ENCODE data around the gene SINHCAF.
"Not testable (repeated sequence)": the region's sequence is repeated elsewhere in the genome, so short reads cannot be mapped to it uniquely, and the experiment has no call there.

SINHCAF gene

DNA sequence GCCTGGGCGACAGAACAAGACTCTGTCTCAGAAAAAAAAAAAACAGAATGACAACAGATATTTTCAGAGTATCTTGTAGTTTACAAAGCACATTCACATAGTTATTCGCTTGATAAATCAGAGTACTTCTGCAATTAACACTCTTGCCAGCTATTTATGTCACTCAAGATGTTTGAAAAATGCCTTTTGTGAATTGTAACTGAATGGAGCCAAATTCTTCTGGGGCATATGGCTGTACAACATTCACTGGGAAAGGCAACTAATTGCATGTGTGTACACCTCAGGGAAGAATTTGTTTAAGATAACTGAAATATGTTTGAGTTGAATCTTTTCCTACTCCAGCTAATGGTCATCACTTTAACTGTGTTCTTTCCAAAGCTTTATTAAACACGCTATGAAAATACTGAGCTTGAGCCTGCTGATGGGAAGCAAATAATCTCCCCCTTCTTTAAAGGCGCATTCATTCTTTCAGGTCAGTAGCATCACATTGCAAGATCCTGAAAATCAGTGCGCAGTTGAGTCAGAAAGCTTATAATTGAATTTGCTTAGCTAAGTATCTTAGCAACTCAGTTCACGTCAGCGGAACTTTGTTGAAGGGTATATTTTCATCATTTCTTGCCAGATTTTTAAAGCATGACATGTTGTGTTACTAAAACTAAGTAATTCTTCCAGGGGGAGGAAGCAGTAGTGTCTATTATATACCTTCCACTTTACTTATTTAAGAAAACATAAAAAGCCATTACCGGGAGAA is 66.6 kb downstream of the SINHCAF start:
- H3K4me3 ChIP-seq: no peak overlapping the region
- H3K27ac ChIP-seq: no peak overlapping the region
- no peaks in the 10 kb centered on the region for H3K36me3 ChIP-seq
- DNase-seq: no peak
- intact Hi-C loops (cut with DNase I; ENCODE audit: low total_unique reads): no loop called here
- TF ChIP-seq, protein P1, sequence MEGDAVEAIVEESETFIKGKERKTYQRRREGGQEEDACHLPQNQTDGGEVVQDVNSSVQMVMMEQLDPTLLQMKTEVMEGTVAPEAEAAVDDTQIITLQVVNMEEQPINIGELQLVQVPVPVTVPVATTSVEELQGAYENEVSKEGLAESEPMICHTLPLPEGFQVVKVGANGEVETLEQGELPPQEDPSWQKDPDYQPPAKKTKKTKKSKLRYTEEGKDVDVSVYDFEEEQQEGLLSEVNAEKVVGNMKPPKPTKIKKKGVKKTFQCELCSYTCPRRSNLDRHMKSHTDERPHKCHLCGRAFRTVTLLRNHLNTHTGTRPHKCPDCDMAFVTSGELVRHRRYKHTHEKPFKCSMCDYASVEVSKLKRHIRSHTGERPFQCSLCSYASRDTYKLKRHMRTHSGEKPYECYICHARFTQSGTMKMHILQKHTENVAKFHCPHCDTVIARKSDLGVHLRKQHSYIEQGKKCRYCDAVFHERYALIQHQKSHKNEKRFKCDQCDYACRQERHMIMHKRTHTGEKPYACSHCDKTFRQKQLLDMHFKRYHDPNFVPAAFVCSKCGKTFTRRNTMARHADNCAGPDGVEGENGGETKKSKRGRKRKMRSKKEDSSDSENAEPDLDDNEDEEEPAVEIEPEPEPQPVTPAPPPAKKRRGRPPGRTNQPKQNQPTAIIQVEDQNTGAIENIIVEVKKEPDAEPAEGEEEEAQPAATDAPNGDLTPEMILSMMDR (IDR thresholded peaks at IDR 0.05): no peak
- no peaks in the 10 kb centered on the region for H3K9me3 ChIP-seq
- no peaks in the 10 kb centered on the region for H3K27me3 ChIP-seq
- no peaks in the 10 kb centered on the region for H3K4me1 ChIP-seq

DNA sequence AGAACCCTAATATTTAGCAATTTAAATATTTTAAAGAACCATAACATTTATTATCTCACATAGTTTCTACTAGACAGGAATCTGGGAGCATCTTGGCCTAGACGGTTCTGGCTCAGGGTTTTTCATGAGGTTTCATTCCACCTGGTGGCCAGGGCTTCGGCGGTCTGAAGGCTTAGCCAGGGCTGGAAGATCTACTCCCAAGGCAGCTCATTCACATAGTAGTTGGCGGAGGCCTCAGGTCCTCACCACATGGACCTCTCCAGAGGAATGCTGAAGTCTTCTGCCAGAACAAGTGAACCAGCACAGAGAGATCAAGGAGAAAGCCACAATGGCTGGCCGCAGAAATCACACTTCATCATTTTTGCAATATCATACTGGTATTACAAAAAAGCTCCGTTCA is 68.2 kb downstream of the SINHCAF start:
- DNase-seq: no peak
- Histone ChIP-seq H3K4me1 (no peaks in the 10 kb centered on the region), H3K36me3 (no peaks in the 10 kb centered on the region), H3K9me3 (no peaks in the 10 kb centered on the region), H3K27me3 (no peaks in the 10 kb centered on the region), H3K27ac (no peak overlapping the region), H3K4me3 (no peak overlapping the region)
- intact Hi-C loops (cut with DNase I; ENCODE audit: low total_unique reads): no loop called here
- TF ChIP-seq, protein P1 (IDR thresholded peaks at IDR 0.05): no peak

DNA sequence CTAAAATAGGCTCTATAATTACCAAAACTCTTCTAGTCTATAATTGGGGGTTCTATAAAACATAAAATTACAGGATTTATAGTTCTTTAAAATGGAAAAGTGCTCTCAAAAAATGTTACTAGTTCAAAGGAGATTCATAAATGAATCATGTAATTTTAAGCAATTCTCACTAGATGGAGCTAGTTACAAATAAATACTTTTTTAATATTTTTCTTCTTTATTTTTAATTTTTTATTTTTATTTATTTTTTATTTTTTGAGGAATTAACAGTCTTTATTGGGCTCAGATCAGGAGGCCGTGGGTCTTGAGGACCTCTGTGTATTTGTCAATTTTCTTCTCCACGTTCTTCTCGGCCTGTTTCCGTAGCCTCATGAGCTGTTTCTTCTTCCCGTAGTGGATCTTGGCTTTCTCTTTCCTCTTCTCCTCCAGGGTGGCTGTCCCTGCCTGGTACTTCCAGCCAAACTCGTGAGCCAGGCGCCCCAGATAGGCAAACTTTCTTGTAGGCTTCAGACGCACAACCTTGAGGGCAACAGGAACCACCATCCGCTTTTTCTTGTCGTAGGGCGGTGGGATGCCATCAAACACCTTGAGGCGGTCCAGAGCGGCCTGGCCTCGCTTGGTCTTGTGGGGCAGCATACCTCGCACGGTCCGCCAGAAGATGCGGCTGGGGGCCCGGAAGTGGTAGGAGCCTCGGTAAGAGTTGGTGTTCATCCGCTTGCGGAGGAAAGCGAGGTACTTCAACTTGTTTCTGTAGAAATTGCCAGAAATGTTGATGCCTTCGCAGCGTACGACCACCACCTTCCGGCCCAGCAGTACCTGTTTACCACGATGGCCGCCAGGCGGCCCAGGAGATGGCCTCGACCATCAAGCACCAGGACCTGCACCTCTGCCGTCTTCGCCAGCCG is 74.0 kb downstream of the SINHCAF start:
- TF ChIP-seq, protein P1 (IDR thresholded peaks at IDR 0.05): peak in 1 of 2 experiments; percentile 19
- peaks cover 0 to 13% of the 10 kb centered on the region in 2 donors for H3K27me3 ChIP-seq
- H3K4me1 ChIP-seq; H3K9me3 ChIP-seq; H3K36me3 ChIP-seq; H3K27ac ChIP-seq; intact Hi-C loops (cut with DNase I; ENCODE audit: low total_unique reads); DNase-seq: not testable (repeated sequence)
- peak overlapping the region in 1 of 2 donors; percentile 20 for H3K4me3 ChIP-seq

DNA sequence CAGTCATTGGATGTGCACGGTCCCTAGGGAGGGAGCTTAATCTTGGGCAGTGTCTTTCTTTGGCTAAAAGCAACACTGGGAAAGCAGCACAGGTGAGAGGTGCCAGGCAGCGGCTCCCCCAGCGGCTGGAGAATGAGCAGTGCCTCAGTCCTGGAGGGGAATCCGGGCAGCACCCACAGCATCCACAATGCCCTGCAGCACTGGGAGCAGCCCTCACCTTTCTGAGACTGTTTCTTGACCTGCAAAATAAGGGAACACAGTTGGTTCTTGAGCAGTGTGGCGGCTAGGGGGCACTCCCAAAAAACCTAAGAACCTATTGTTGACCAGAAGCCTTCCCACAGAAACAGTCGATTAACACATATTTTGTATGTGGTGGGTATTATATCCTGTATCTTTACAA is 75.8 kb downstream of the SINHCAF start:
- intact Hi-C loops (cut with DNase I; ENCODE audit: low total_unique reads): no loop called here
- TF ChIP-seq, protein P1 (IDR thresholded peaks at IDR 0.05): no peak
- H3K36me3 ChIP-seq: no peaks in the 10 kb centered on the region
- no peaks in the 10 kb centered on the region for H3K9me3 ChIP-seq
- no peaks in the 10 kb centered on the region for H3K4me1 ChIP-seq
- no peak overlapping the region for H3K4me3 ChIP-seq
- H3K27me3 ChIP-seq: peaks cover 0 to 13% of the 10 kb centered on the region in 2 donors
- DNase-seq: no peak
- H3K27ac ChIP-seq: no peak overlapping the region

DNA sequence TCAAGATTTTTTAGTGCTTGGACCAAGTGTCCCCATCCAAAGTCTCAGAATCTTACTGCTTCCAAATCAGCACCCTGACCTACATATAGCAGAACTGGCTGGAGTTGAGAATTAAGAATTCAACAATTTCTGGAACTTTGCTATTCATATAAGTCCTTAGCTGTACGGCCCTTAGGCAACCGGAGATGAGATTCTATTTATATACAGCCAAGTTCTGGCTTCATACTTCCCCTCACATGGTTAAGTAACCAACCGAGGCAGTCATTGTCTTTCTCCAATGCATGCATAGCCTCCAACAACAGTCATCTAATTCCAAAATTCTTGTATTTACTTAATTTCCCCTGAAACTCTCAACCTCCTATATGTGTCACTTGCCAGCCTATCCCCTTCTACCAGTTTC is 76.6 kb downstream of the SINHCAF start:
- Histone ChIP-seq H3K4me3 (no peak overlapping the region), H3K27me3 (peaks cover 0 to 13% of the 10 kb centered on the region in 2 donors), H3K4me1 (no peaks in the 10 kb centered on the region), H3K36me3 (no peaks in the 10 kb centered on the region), H3K9me3 (no peaks in the 10 kb centered on the region), H3K27ac (no peak overlapping the region)
- TF ChIP-seq, protein P1 (IDR thresholded peaks at IDR 0.05): no peak
- intact Hi-C loops (cut with DNase I; ENCODE audit: low total_unique reads): no loop called here
- no peak for DNase-seq

Data from tibial artery (tissue), 4 donors.